Naive thymus-derived CD4-positive, alpha-beta T cell (primary cell): ENCODE data around the gene ZNF618. TPM values are rescaled to one million over a fixed set of nuclear protein-coding genes. Genes with fewer than 3 reads are reported as not detected.

Experiments
- ATAC-seq: fragments of 150-1000 bp; cut with Tn5 transposase; 2 replicates; pipeline ENCODE4 v1.10.0; 2021; ENCODE audit warnings: mild to moderate bottlenecking, moderate library complexity
- CTCF ChIA-PET: fragments of 350-600 bp; sonication (Branson Sonifier 250); formaldehyde crosslinking; loops from one replicate; lab custom pipeline; 2021; ENCODE audit warnings: antibody characterized with exemption; lab: Charles Lee
- POLR2A ChIA-PET: fragments of 350-600 bp; sonication (Branson Sonifier 250); formaldehyde crosslinking; loops from one replicate; lab custom pipeline; 2021; ENCODE audit warnings: antibody characterized with exemption, inconsistent platforms; lab: Charles Lee
- DNase-seq, 9 donors: peaks; one replicate each; pipeline versions ENCODE4 v3.0.0 to v3.0.0-alpha.2; 2020 to 2022; ENCODE audit warnings: mixed read lengths in 1 of 9
- H3K27ac ChIP-seq: one replicate; pipeline ENCODE4 v1.7.0; 2013; ENCODE audit warnings: mild to moderate bottlenecking, low read depth, low read length, moderate library complexity
- H3K27me3 ChIP-seq, 2 donors: one replicate each; pipeline ENCODE4 v1.7.0; 2013; ENCODE audit warnings: low read length in 2 of 2, mild to moderate bottlenecking in 2 of 2, moderate library complexity in 2 of 2; ENCODE audit not compliant: control insufficient read depth in 2 of 2, insufficient read depth in 2 of 2
- H3K36me3 ChIP-seq, 3 experiments: 1 replicate in 2 of 3; 2 replicates in 1 of 3; pipeline ENCODE4 v1.7.0; 2013; ENCODE audit warnings: low read length in 3 of 3, mild to moderate bottlenecking in 3 of 3, moderate library complexity in 1 of 3; ENCODE audit not compliant: insufficient read depth in 3 of 3, control insufficient read depth in 2 of 3
- H3K4me1 ChIP-seq, 2 donors: one replicate each; pipeline ENCODE4 v1.7.0; 2013; ENCODE audit warnings: low read length in 2 of 2, mild to moderate bottlenecking in 2 of 2, moderate library complexity in 1 of 2; ENCODE audit not compliant: control insufficient read depth in 2 of 2, insufficient read depth in 2 of 2
- H3K4me3 ChIP-seq: 2 replicates; pipeline ENCODE4 v1.7.0; 2013; ENCODE audit warnings: mild to moderate bottlenecking, low read length
- H3K9me3 ChIP-seq, 3 experiments: 1 replicate in 2 of 3; 2 replicates in 1 of 3; pipeline ENCODE4 v1.7.0; 2013; ENCODE audit warnings: low read length in 3 of 3; ENCODE audit not compliant: control insufficient read depth in 2 of 3
- H3K27ac Mint-ChIP-seq, 9 donors: one replicate each; pipeline ENCODE4 v1.8.0; 2020 to 2022; ENCODE audit warnings: mixed read lengths in 9 of 9, mild to moderate bottlenecking in 8 of 9, moderate library complexity in 5 of 9, inconsistent platforms in 2 of 9
- H3K27me3 Mint-ChIP-seq, 5 donors: one replicate each; pipeline ENCODE4 v1.8.0; 2021 to 2022; ENCODE audit warnings: mixed read lengths in 5 of 5, mild to moderate bottlenecking in 1 of 5
- H3K36me3 Mint-ChIP-seq, 5 donors: one replicate each; pipeline ENCODE4 v1.8.0; 2020 to 2022; ENCODE audit warnings: mixed read lengths in 5 of 5, mild to moderate bottlenecking in 3 of 5, inconsistent platforms in 1 of 5
- H3K4me1 Mint-ChIP-seq, 7 donors: one replicate each; pipeline ENCODE4 v1.8.0; 2020 to 2022; ENCODE audit warnings: mixed read lengths in 7 of 7, mild to moderate bottlenecking in 3 of 7, inconsistent platforms in 1 of 7
- H3K4me3 Mint-ChIP-seq, 10 donors: one replicate each; pipeline ENCODE4 v1.8.0; 2020 to 2022; ENCODE audit warnings: mild to moderate bottlenecking in 10 of 10, mixed read lengths in 10 of 10, moderate library complexity in 6 of 10, inconsistent platforms in 2 of 10
- H3K9me3 Mint-ChIP-seq, 11 donors: one replicate each; pipeline ENCODE4 v1.8.0; 2020 to 2022; ENCODE audit warnings: mixed read lengths in 11 of 11, mild to moderate bottlenecking in 4 of 11, inconsistent platforms in 1 of 11, moderate library complexity in 1 of 11
- intact Hi-C, 2 donors: fragments of 100-400 bp; cut with micrococcal nuclease; formaldehyde crosslinking; loops; one replicate each; pipeline ENCODE4 v1.15.1; 2023
- polyA plus RNA-seq, 2 donors: library from polyadenylated mRNA; unstranded; fragments of 300-500 nt; fragmentation: Illumina TruSeq; gene quantifications; one replicate each; pipeline ENCODE4 v1.2.3, GENCODE V29; 2021
- total RNA-seq, 6 experiments: library from RNA in 5 of 6; stranded (reverse) in 5 of 6; gene quantifications; 1 replicate in 5 of 6; 2 replicates in 1 of 6; pipeline ENCODE4 v1.2.3 and lab custom pipeline; 2021 to 2026

Gene ZNF618
- total and polyA plus RNA-seq, 7 experiments from 2014 or later, result 0.17 to 3.3 (median 1.1) TPM

- no peaks in the 10 kb centered on the region for H3K36me3 Mint-ChIP-seq
- peaks cover 0 to 1% (median 0%) of the 10 kb centered on the region in 11 donors for H3K9me3 Mint-ChIP-seq
- H3K27ac Mint-ChIP-seq, result no peak overlapping the region
- Histone ChIP-seq H3K4me1 (no peaks in the 10 kb centered on the region), H3K27ac (no peak overlapping the region), H3K9me3 (no peaks in the 10 kb centered on the region), H3K4me3 (no peak overlapping the region), H3K36me3 (no peaks in the 10 kb centered on the region), H3K27me3 (no peaks in the 10 kb centered on the region)
- peaks cover 0 to 27% (median 5%) of the 10 kb centered on the region in 5 donors for H3K27me3 Mint-ChIP-seq
- peaks cover 0 to 5% (median 0%) of the 10 kb centered on the region in 7 donors for H3K4me1 Mint-ChIP-seq
- ATAC-seq (no peak), DNase-seq (no peak)
- ChIA-PET CTCF (no interaction called here), POLR2A (no interaction called here)
- H3K4me3 Mint-ChIP-seq, result no peak overlapping the region
- intact Hi-C loops, result no loop called here
These were observed 73.5 kb downstream of the ZNF618 start for GRCh38 chr9:113949571-113950078.

DNA sequence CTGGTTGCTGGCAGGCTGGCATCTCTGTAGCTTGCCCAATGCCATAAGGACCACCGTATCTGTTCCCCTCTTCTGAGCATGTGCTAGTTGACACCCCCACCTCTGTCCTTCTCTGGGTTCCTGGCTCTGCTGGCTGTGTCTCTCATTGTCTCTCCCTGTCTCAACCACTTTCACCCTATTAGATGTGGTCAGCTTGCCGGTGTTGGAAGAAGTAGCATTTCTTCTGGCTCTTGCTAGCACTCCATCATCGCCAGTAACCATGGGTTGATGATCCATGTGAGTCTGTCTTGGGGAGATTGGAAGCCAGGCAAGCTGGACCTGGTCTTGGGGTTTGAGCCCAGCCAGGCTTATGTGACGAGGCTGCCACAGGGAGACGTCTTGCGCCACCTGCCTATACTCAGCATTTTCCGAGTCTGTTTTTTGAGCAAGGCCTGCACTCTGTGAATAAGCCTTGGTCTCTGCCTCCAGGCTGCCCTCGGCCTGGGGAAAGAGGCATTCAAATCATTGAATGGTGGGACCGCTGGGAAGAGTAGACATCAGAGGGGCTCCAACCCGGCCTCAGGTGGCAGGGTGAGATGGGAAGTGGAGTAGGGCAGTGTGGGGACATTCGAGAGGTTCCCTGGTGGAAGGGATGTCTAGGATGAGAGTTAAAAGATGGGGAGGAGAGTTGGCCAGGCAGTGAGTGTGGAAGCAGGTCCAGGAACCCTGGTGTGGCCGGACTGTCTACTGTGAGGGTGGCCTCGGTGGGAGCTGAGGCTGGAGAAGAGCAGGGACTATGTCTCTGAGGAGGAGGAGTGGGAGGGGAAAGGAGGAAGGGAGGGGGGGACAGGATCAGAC is 74.3 kb downstream of the ZNF618 start:
- ATAC-seq, result no peak
- DNase-seq, result no peak
- no peaks in the 10 kb centered on the region for H3K36me3 ChIP-seq
- intact Hi-C loops, result no loop called here
- peak overlapping the region in 1 of 9 donors; percentile 71 for H3K27ac Mint-ChIP-seq
- ChIA-PET POLR2A (no interaction called here), CTCF (no interaction called here)
- no peak overlapping the region for H3K4me3 ChIP-seq
- H3K27me3 Mint-ChIP-seq, result peaks cover 0 to 27% (median 2%) of the 10 kb centered on the region in 5 donors
- no peaks in the 10 kb centered on the region for H3K27me3 ChIP-seq
- H3K36me3 Mint-ChIP-seq, result no peaks in the 10 kb centered on the region
- H3K27ac ChIP-seq, result no peak overlapping the region
- H3K9me3 ChIP-seq, result no peaks in the 10 kb centered on the region
- no peaks in the 10 kb centered on the region for H3K4me1 ChIP-seq
- peaks cover 0 to 10% (median 0%) of the 10 kb centered on the region in 7 donors for H3K4me1 Mint-ChIP-seq
- H3K4me3 Mint-ChIP-seq, result no peak overlapping the region
- H3K9me3 Mint-ChIP-seq, result peaks cover 0 to 1% (median 0%) of the 10 kb centered on the region in 11 donors

DNA sequence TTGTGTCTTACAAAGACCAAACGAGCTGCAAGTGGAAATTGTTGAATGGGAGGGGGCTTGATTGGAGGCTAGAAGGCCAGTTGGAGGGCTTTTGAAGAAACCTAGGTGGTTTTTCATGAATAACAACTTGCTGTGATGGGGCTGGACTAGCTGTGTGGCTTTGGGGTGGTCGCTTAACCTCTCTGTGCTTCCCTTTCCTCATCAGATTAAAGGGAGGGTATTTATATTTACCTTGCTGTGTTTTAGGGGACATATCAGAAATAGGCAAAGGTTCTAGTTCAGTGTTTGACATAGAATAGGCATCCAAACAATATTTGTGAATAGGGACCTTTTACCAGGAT is 74.9 kb downstream of the ZNF618 start:
- no peak for DNase-seq
- Mint-ChIP-seq H3K27ac (no peak overlapping the region), H3K4me3 (no peak overlapping the region), H3K4me1 (peaks cover 0 to 10% (median 0%) of the 10 kb centered on the region in 7 donors), H3K27me3 (peaks cover 0 to 27% (median 2%) of the 10 kb centered on the region in 5 donors), H3K36me3 (no peaks in the 10 kb centered on the region), H3K9me3 (peaks cover 0 to 1% (median 0%) of the 10 kb centered on the region in 11 donors)
- Histone ChIP-seq H3K27ac (no peak overlapping the region), H3K9me3 (no peaks in the 10 kb centered on the region), H3K4me1 (no peaks in the 10 kb centered on the region), H3K4me3 (no peak overlapping the region), H3K36me3 (no peaks in the 10 kb centered on the region), H3K27me3 (no peaks in the 10 kb centered on the region)
- ATAC-seq, result no peak
- ChIA-PET POLR2A (no interaction called here), CTCF (no interaction called here)
- intact Hi-C loops, result no loop called here

DNA sequence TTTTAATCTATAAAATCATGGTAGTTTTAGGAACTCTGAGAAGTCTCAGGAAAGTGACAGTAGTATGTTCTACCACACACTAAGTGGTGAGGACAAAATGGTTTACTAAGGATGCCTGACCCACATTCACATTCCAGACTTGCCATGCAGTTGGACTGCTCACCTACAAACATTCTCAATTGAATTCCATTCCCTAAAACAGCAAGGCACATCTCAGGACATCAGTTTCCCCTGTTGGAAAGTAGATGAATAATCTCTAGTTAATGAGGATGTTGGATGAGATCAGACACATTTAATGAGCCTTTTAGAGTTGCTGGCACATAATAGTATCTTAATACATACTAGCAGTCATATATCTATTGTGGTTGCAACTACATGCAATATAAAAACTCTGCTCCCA is 76.6 kb downstream of the ZNF618 start:
- intact Hi-C loops, result no loop called here
- Mint-ChIP-seq H3K4me1 (peaks cover 0 to 10% (median 0%) of the 10 kb centered on the region in 7 donors), H3K36me3 (no peaks in the 10 kb centered on the region), H3K27me3 (peaks cover 0 to 21% (median 2%) of the 10 kb centered on the region in 5 donors), H3K27ac (no peak overlapping the region), H3K4me3 (no peak overlapping the region), H3K9me3 (peaks cover 0 to 1% (median 0%) of the 10 kb centered on the region in 11 donors)
- DNase-seq (no peak), ATAC-seq (no peak)
- Histone ChIP-seq H3K9me3 (no peaks in the 10 kb centered on the region), H3K4me1 (no peaks in the 10 kb centered on the region), H3K36me3 (no peaks in the 10 kb centered on the region), H3K27ac (no peak overlapping the region), H3K27me3 (no peaks in the 10 kb centered on the region), H3K4me3 (no peak overlapping the region)
- ChIA-PET POLR2A (no interaction called here), CTCF (no interaction called here)

DNA sequence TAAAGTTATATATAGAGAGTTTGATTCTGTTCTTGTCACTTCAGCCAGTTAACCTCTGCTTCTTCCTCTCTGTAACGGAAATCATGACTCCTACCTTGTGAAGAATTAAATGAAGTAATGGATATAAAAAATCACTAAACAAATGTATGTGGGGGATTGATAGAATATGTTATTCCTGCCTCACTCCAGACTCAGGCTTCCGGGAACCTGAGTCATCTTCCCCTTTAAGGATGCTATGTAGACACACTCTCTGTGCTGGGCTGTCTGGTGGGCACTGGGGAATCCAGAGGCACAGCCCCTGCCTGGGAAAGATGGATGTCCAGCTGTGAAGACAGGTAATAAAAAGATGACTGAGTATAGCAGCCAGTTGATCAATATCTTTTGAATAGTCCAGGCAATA is 77.4 kb downstream of the ZNF618 start:
- H3K27me3 ChIP-seq, result no peaks in the 10 kb centered on the region
- Mint-ChIP-seq H3K9me3 (peaks cover 0 to 1% (median 0%) of the 10 kb centered on the region in 11 donors), H3K4me3 (no peak overlapping the region), H3K4me1 (peaks cover 0 to 10% (median 0%) of the 10 kb centered on the region in 7 donors), H3K27me3 (peaks cover 0 to 21% (median 2%) of the 10 kb centered on the region in 5 donors), H3K27ac (no peak overlapping the region), H3K36me3 (no peaks in the 10 kb centered on the region)
- no peaks in the 10 kb centered on the region for H3K4me1 ChIP-seq
- no peak overlapping the region for H3K27ac ChIP-seq
- DNase-seq, result peak in 1 of 9 donors; percentile 4
- no peak for ATAC-seq
- ChIA-PET POLR2A (no interaction called here), CTCF (no interaction called here)
- intact Hi-C loops, result no loop called here
- no peaks in the 10 kb centered on the region for H3K36me3 ChIP-seq
- no peaks in the 10 kb centered on the region for H3K9me3 ChIP-seq
- no peak overlapping the region for H3K4me3 ChIP-seq

GRCh38 chr9:113954591-113954990 is 78.5 kb downstream of the ZNF618 start:
- no peak overlapping the region for H3K4me3 Mint-ChIP-seq
- Histone ChIP-seq H3K27me3 (no peaks in the 10 kb centered on the region), H3K27ac (no peak overlapping the region), H3K4me3 (no peak overlapping the region), H3K9me3 (no peaks in the 10 kb centered on the region), H3K4me1 (no peaks in the 10 kb centered on the region), H3K36me3 (no peaks in the 10 kb centered on the region)
- ATAC-seq (no peak), DNase-seq (no peak)
- intact Hi-C loops, result no loop called here
- POLR2A ChIA-PET, result no interaction called here
- peaks cover 0 to 19% (median 2%) of the 10 kb centered on the region in 5 donors for H3K27me3 Mint-ChIP-seq
- H3K27ac Mint-ChIP-seq, result no peak overlapping the region
- H3K36me3 Mint-ChIP-seq, result no peaks in the 10 kb centered on the region
- peaks cover 0 to 1% (median 0%) of the 10 kb centered on the region in 11 donors for H3K9me3 Mint-ChIP-seq
- CTCF ChIA-PET, result no interaction called here
- H3K4me1 Mint-ChIP-seq, result peaks cover 0 to 10% (median 0%) of the 10 kb centered on the region in 7 donors
